MCF 10A (cell line): ENCODE data around the gene AHCYL2. TPM values are rescaled to one million over a fixed set of nuclear protein-coding genes. Genes with fewer than 3 reads are reported as not detected.

ENCODE experiments used
- BruUV-seq: library from RNA; stranded (reverse); fragments of 400-500 nt; replicated peaks from 2 replicates; lab custom pipeline; 2021; lab: Mats Ljungman, UMichigan
- CTCF ChIA-PET: fragments of 300-600 bp; sonication (Branson Sonifier 250); formaldehyde crosslinking; extraction: SDS; loops from one replicate; lab custom pipeline; 2021; ENCODE audit warnings: antibody characterized with exemption, inconsistent platforms; lab: Yijun Ruan, JAX
- POLR2A ChIA-PET: fragments of 300-600, 350-650 bp; sonication (Branson Sonifier 250); formaldehyde crosslinking; extraction: SDS; loops from one replicate; lab custom pipeline; 2020; ENCODE audit warnings: antibody characterized with exemption, inconsistent platforms; lab: Yijun Ruan, JAX
- DNase-seq: peaks from one replicate; pipeline ENCODE4 v3.0.0-alpha.2; 2018; ENCODE audit not compliant: unreplicated experiment
- H3K27ac Mint-ChIP-seq: one replicate; pipeline ENCODE4 v1.8.0; 2022; ENCODE audit warnings: mild to moderate bottlenecking, low read depth, mixed read lengths; ENCODE audit not compliant: unreplicated experiment
- H3K27me3 Mint-ChIP-seq: one replicate; pipeline ENCODE4 v1.8.0; 2022; ENCODE audit warnings: mixed read lengths; ENCODE audit not compliant: insufficient read depth, unreplicated experiment
- H3K36me3 Mint-ChIP-seq: one replicate; pipeline ENCODE4 v1.8.0; 2022; ENCODE audit warnings: mild to moderate bottlenecking, moderate library complexity, mixed read lengths; ENCODE audit not compliant: insufficient read depth, unreplicated experiment
- H3K4me1 Mint-ChIP-seq: one replicate; pipeline ENCODE4 v1.8.0; 2022; ENCODE audit warnings: mixed read lengths; ENCODE audit not compliant: insufficient read depth, unreplicated experiment
- H3K4me3 Mint-ChIP-seq: one replicate; pipeline ENCODE4 v1.8.0; 2022; ENCODE audit warnings: mild to moderate bottlenecking, moderate library complexity, mixed read lengths; ENCODE audit not compliant: unreplicated experiment
- H3K9me3 Mint-ChIP-seq: one replicate; pipeline ENCODE4 v1.8.0; 2022; ENCODE audit warnings: mixed read lengths; ENCODE audit not compliant: unreplicated experiment
- CTCF ChIP-seq: fragments of 200-600 bp; IDR thresholded peaks from one replicate; pipeline ENCODE4 v1.8.0; 2022; ENCODE audit warnings: antibody characterized with exemption, mild to moderate bottlenecking; ENCODE audit not compliant: unreplicated experiment
- intact Hi-C: fragments of 100-400 bp; cut with micrococcal nuclease; formaldehyde crosslinking; loops from 2 replicates; pipeline ENCODE4 v1.14.1; 2022
- total RNA-seq: library from RNA; stranded (reverse); gene quantifications from 2 replicates; pipeline ENCODE4 v1.2.3, GENCODE V29; 2022

The AHCYL2 gene
- total RNA-seq, 1 experiment from 2014 or later, result 12.8 TPM

- BruUV-seq, result TSS peak; percentile 20
- no peaks in the 10 kb centered on the region for H3K27me3 Mint-ChIP-seq
- ChIA-PET CTCF (interaction anchor here (0.7 to 2.0 kb wide), 6 partner anchors 10 to 67 kb away, joined by 3 to 9 read pairs (median 4); no protein-coding TSS in a partner anchor), POLR2A (interaction anchor here (0.7 to 1.6 kb wide), 12 partner anchors 9 to 210 kb away, joined by 3 to 6 read pairs (median 4); partner anchors contain the start of gene AHCYL2)
- peak overlapping the region; percentile 96 for H3K4me3 Mint-ChIP-seq
- H3K9me3 Mint-ChIP-seq, result no peaks in the 10 kb centered on the region
- DNase-seq, result peak; percentile 11
- no peak for TF ChIP-seq CTCF
- intact Hi-C loops, result loop anchor here (1.0 kb wide), 1 partner anchor 91 kb away; no protein-coding TSS in a partner anchor
- peaks cover 25% of the 10 kb centered on the region for H3K4me1 Mint-ChIP-seq
- H3K36me3 Mint-ChIP-seq, result peaks cover 6% of the 10 kb centered on the region
- peak overlapping the region; percentile 29 for H3K27ac Mint-ChIP-seq
Measured at GRCh38 chr7:129434675-129435318, 210.0 kb downstream of the AHCYL2 start.

- no TSS peak for BruUV-seq
- intact Hi-C loops, result no loop called here
- ChIA-PET CTCF (no interaction called here), POLR2A (interaction anchor here (1.3 kb wide), 1 partner anchor 13 kb away, joined by 3 read pairs; no protein-coding TSS in a partner anchor)
- H3K27me3 Mint-ChIP-seq, result no peaks in the 10 kb centered on the region
- no peaks in the 10 kb centered on the region for H3K9me3 Mint-ChIP-seq
- H3K4me1 Mint-ChIP-seq, result peaks cover 31% of the 10 kb centered on the region
- no peak for TF ChIP-seq CTCF
- no peak for DNase-seq
- peaks cover 6% of the 10 kb centered on the region for H3K36me3 Mint-ChIP-seq
- no peak overlapping the region for H3K27ac Mint-ChIP-seq
- peak overlapping the region; percentile 96 for H3K4me3 Mint-ChIP-seq
Measured at GRCh38 chr7:129435414-129435829, 210.6 kb downstream of the AHCYL2 start.

GRCh38 chr7:129436335-129436923, 211.6 kb downstream of the AHCYL2 start:
- POLR2A ChIA-PET, result no interaction called here
- H3K36me3 Mint-ChIP-seq, result peaks cover 6% of the 10 kb centered on the region
- no peaks in the 10 kb centered on the region for H3K9me3 Mint-ChIP-seq
- no peak for TF ChIP-seq CTCF
- CTCF ChIA-PET, result interaction anchor here (1.2 kb wide), 1 partner anchor 11 kb away, joined by 7 read pairs; no protein-coding TSS in a partner anchor
- no peak overlapping the region for H3K27ac Mint-ChIP-seq
- H3K27me3 Mint-ChIP-seq, result no peaks in the 10 kb centered on the region
- no TSS peak for BruUV-seq
- peaks cover 37% of the 10 kb centered on the region for H3K4me1 Mint-ChIP-seq
- peak; percentile 12 for DNase-seq
- intact Hi-C loops, result no loop called here
- H3K4me3 Mint-ChIP-seq, result no peak overlapping the region

GRCh38 chr7:129437190-129437589, 212.4 kb downstream of the AHCYL2 start:
- intact Hi-C loops, result no loop called here
- Mint-ChIP-seq H3K36me3 (peaks cover 5% of the 10 kb centered on the region), H3K4me3 (no peak overlapping the region), H3K9me3 (no peaks in the 10 kb centered on the region), H3K4me1 (peaks cover 37% of the 10 kb centered on the region), H3K27ac (no peak overlapping the region), H3K27me3 (no peaks in the 10 kb centered on the region)
- ChIA-PET POLR2A (no interaction called here), CTCF (interaction anchor here (1.0 to 1.2 kb wide), 2 partner anchors 10 to 219 kb away, joined by 3 to 7 read pairs; no protein-coding TSS in a partner anchor)
- no peak for DNase-seq
- no peak for TF ChIP-seq CTCF
- BruUV-seq, result no TSS peak
